CMK (cell line): ENCODE data around the gene CFAP45.
"Not testable (repeated sequence)": the region's sequence is repeated elsewhere in the genome, so short reads cannot be mapped to it uniquely, and the experiment has no call there.

Experiments used
- DNase-seq: peaks from one replicate; pipeline ENCODE4 v3.0.0-alpha.2; 2010; ENCODE audit warnings: low read depth

Gene CFAP45

DNA sequence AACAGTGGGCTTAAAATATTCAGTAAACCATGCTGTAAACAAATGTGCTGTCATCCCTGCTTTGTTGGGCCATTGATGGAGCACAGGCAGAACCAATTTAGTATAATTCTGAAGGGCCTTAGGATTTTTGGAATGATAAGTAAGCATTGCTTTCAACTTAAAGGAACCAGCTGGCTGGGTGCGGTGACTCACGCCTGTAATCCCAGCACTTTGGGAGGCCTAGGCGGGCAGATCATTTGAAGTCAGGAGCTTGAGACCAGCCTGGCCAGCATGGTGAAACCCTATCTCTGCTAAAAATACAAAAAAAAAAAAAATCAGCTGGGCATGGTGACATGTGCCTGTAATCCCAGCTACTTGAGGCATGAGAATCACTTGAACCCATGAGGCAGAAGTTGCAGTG lies 4.1 kb upstream of the CFAP45 start:
- not testable (repeated sequence) for DNase-seq

- no peak for DNase-seq
These were observed 2.6 kb upstream of the CFAP45 start for GRCh38 chr1:159902541-159902940.

- no peak for DNase-seq
These were observed 893 bp upstream of the CFAP45 start for GRCh38 chr1:159900755-159901360.

GRCh38 chr1:159899634-159900033 lies 331 bp downstream of the CFAP45 start:
- DNase-seq = not testable (repeated sequence)

DNA sequence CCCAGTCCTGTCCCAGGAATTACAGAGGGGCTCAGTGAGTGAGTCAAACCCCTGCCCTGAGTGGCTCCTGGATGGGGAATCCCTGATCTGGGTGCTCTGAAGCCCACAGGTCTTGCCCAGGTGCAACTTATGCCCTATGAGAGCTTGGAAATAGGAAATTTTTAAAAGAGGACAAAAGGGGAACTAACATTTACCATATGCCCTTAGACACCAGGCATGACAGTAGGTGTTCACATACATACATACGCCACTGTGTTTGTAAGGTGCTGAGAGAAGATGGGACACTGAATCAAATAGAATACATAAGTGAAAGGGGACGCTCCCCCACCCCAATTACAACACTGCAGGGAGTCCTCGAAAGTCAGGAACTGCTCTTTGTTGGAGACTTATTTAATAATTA lies 1.4 kb downstream of the CFAP45 start:
- DNase-seq = no peak

GRCh38 chr1:159897962-159898361 lies 2.0 kb downstream of the CFAP45 start:
- DNase-seq = no peak

DNA sequence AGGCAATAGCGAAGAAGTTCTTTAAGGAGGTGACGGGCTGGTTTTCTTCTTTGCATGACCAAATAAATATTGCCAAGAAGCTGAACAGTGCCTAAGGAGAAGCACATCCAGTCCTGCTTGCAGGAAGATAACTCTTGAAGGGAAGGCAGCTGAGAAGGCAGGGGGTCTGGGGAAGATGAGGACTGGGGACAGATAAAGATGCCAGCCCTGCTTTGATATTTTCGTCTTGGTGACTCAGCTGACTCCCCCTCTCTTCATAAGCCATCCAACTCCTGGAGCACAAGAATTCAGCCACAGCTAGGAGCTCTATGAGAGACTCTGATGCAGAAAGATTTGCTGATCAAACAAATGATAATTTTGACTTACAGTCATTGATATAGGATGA lies 3.4 kb downstream of the CFAP45 start:
- no peak for DNase-seq

DNA sequence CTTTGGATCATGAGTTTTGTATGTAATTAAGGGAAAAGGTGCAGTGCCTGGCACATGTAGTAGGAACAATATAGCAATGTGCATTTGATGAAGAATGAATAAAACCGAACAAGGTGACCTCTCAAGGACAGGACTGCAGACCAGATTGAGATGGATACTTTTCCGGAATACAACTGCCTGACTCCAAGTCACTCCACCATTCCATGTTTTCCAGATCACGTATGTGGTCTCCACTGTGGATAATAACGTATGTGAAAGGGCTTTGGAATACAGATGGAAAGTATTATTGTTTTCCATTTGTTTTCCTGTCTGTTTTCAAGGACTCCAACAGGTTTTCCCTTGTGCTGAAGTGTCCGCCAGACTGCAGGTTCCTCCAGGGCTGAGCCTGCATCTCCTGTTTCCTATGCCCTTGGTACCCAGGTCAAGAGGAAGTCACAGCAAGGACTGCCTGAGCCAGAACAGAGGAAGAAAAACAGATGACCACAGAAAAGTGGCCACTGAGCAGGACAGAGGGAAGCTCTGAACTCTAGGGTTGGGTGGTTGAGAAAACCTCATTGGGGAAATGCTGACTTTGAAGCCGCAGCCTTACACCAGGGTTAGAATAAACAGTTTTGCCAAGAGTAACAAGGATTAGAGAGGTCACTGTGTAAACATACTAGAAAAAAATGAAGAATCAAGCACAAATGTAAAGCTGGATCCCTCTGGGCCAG lies 4.0 kb downstream of the CFAP45 start:
- no peak for DNase-seq

- DNase-seq = no peak
These were observed 4.7 kb downstream of the CFAP45 start for GRCh38 chr1:159895286-159895685.

DNA sequence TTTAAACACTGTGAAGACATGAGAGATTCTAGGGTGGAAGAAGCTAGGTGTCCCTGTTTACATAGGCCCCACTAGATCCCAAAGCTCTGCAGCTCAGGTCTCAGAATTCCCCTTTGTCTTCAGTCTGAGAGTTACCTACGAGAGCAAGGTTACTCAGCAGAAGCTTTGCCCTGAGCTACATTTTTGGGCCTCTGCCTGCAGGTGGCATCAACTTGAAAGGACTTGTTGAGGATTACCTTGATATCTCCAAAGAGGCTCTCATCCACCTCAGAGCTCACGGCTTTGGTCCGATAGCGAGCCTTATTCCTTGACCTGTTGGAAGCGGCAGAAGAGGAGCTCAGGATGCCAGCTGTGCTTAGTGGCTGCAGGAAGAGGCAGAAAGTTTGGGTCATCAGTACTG lies 7.0 kb downstream of the CFAP45 start:
- DNase-seq = no peak

DNA sequence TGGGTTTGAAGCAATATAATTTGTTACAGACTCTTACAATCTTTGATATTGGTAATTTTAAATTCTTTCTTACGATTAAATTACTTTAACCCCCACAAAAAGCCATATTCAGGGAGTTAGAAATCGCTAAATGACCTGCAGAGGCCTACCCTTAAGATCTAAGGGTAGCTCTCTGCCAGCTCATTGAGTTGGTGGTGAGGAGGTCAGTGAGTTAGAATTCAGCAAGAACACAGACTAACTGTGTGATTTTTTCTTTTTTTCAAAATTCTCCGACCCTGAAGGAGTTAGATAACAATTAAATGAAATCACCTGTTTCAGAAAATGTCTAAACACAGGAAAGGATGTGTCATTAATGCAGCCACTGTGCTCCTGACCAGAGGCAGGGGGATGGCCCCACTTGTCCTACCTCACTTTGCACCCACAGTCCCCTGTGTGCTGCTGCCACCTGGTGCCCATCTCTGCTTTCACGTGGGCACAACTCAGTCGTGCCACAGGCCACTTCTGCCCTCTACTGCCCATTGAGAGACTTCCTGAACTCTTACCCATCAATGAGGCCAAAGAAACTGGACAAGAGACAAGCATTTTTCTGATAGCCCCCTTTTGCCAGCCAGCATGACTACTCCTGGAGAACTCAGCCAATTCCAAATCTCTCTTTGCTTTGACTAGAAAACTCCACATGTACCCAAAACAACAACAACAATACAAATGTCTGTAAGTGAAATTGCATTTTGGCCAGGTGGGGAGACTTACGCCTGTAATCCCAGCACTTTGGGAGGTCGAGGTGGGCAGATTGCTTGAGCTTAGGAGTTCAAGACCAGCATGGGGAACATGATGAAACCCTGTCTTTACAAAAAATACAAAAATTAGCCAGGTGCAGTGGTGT lies 8.4 kb downstream of the CFAP45 start:
- peak; percentile 80 for DNase-seq

DNA sequence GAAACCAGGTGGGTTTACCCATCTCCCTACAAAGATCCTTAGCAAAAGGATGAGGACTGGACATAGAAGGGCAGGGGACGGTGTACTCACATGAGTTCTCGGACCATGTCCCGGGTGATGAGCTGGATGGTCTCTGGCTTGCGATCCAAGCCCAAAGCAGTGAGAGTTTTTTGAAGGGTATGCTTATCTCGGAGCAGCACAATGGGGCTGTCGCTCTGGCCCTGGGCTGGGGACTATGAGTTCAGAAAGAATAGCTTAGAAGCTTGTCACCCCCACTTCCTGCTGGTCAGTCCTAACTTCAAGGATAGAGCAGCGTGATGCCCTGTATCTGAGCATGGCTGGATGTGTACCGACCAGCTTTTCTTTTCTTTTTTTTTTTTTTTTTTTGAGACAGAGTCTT lies 9.6 kb downstream of the CFAP45 start:
- no peak for DNase-seq

GRCh38 chr1:159889821-159890252 lies 10.1 kb downstream of the CFAP45 start:
- DNase-seq = peak; percentile 72

DNA sequence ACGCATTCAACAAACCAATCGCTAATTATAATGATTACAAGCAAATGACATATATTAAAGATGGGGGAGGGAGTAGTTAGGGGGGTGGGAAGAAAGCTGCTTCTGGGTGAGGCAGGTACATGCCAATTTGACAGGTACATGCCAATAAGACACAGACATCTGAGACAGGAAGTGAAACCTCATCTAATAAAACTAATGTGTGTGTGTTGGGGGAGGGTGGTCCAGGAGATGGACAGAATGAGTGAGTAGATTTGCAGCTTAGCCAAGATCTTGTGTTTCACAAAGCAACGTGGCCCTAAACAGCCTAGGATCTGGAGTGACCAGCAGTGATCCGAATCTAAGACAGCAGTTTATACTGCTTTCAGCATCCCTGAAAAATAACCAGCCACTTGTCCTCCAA lies 10.8 kb downstream of the CFAP45 start:
- DNase-seq = no peak

DNA sequence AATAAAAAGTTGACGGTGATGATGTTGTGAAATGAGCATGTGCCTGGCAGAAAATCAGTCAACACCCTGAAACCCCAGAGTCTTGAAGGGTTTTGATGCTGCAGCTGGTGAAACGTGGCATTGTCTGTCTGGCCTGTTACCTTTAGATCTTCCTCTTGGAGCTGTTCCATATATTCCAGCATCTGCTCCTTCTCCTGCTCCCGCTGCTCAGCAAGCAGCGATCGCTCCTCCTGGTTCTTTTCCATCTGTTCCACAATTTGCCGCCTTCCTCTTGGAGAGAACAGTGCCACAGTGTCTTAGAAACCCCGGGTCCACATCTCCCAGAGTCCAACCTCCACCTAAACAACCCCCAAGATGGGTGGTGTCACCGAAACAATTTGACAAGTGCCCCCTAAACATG lies 15.7 kb downstream of the CFAP45 start:
- DNase-seq = no peak

DNA sequence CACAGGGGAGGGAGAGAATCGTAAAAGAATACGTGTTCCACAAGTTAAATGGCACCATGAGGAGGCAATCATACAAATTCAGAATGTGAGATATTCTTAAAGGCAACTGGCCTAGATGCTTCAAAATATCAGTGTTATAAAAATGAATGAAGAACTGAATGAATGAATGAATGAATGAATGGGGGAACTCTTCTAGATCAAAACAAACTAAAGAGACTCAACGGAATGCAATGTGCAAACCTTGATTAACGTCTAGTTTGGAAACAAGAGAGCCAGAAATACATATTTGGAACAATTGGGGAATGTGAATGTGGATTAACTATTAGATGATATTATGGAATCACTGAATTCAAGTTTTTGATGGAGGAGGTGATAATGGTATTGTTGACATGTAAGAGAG lies 16.8 kb downstream of the CFAP45 start:
- DNase-seq = no peak

- DNase-seq = no peak
These were observed 17.5 kb downstream of the CFAP45 start for GRCh38 chr1:159882527-159882862.

GRCh38 chr1:159881622-159882526 lies 18.1 kb downstream of the CFAP45 start:
- peak; percentile 45 for DNase-seq

DNA sequence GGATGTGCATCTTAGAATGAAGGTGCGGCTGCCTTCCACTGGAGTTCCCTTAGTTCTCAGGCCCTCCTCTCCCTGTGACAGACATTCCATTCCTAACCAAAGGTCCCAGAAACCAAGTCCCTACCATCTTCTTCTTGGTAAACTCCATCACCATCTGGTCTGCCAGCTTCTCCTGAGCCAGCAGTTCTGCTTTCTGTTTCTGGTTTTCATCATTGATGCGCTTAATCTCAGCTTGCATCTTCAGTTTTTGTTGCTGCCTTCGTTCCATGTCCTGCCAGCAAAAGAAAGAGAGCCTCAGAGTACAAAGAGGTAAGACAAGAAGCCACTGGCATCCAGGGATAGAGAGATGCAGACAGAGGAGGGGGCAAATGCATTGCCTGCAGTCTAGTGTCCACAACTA lies 19.5 kb downstream of the CFAP45 start:
- no peak for DNase-seq

DNA sequence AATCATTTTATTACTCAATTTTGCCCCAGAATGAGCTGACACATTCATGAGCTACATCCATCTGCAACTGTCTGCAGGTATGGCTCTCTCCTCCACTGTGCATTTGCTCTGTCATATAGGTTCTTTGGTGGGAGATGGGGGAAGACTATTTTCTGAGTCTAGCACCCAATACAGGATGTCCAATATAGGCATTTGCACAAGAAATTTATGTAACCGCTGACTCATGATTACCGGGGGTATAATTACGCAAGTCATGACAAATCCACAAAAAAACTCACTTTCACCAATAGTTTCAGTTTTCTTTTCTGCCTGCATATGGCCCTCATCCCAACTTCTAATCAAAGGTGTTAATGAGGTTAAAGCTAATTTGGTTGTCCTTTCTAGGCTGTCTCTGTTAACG lies 20.0 kb downstream of the CFAP45 start:
- no peak for DNase-seq

DNA sequence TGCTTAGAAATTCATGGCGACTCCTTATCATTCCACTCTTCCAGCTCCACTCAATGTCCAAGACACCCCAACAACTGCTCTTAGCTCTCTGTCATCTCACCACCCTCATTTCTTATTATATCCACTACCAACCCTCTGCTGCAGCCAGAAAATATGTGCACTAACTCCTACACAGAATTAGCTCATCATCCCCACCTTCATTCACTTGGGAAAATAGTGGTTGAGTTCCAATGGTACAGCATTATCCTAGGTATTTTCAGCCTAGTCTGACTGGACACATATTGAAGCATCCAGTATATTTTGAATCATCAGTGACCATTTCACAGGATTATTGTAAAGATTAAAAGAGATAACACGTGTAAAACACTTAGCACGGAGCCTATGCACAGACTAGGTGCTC lies 20.8 kb downstream of the CFAP45 start:
- DNase-seq = no peak
